ENCODE measurements around the gene LIMS4. TPM values are rescaled to one million over a fixed set of nuclear protein-coding genes. Genes with fewer than 3 reads are reported as not detected.

LIMS4 gene
- total RNA-seq, 4 donors from 2014 or later: 0.21 to 0.57 (median 0.26) TPM; not detected in 1

Small RNA genes within 50 kb of the gene (small RNA-seq; reads per million reads assigned to genes)
- gene AC108938.1: 0 reads per million in 4 donors

Other genes with a start within 250 kb of the LIMS4 start
- 10 to 100 TPM; 11.4 to 49.6 (median 17.0) TPM for gene RGPD6, start 104.4 kb upstream of the LIMS4 start, total RNA-seq
- 10 to 100 TPM in 2 of 4 donors, 1 to 10 TPM in 2; 4.9 to 26.5 (median 11.6) TPM for gene BUB1, start 205.2 kb upstream of the LIMS4 start, total RNA-seq